ENCODE data around the gene TLR1. TPM values are rescaled to one million over a fixed set of nuclear protein-coding genes. Genes with fewer than 3 reads are reported as not detected.

Gene TLR1
- total RNA-seq, 3 donors from 2014 or later (not counting 1 experiment from before 2014, with no cell fraction given) = 25.6 to 51.5 (median 30.0) TPM

DNA sequence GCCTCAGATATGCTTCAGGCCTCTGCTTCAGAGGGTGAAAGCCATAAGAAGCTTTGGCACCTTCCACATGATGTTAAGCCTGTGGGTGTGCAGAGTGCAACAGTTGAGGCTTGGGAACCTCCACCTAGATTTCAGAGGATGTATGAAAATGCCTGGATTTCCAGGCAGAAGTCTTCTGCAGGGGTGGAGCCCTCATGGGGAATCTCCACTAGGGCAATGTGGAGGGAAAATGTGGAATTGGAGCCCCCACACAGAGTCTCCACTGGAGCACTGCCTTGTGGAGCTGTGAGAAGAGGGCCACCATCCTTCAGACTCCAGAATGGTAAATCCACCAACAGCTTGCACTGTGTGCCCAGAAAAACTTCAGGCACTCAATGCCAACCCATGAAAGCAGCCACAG lies 57.0 kb downstream of the TLR1 start:
- Histone ChIP-seq H3K27ac (ENCODE audit: low read length) (no peak overlapping the region), H3K9me3 (ENCODE audit: control insufficient read depth, insufficient read depth, low read length) (peaks cover 15% of the 10 kb centered on the region), H3K27me3 (ENCODE audit: control insufficient read depth, insufficient read depth, low read length) (no peaks in the 10 kb centered on the region), H3K36me3 (ENCODE audit: control insufficient read depth, insufficient read depth, low read length) (no peaks in the 10 kb centered on the region), H3K4me3 (ENCODE audit: low read length) (no peak overlapping the region), H3K4me1 (ENCODE audit: control insufficient read depth, insufficient read depth, low read length) (peaks cover 11% of the 10 kb centered on the region)
- intact Hi-C loops (cut with micrococcal nuclease) = no loop called here
- DNase-seq (no peak), ATAC-seq (no peak)
- Mint-ChIP-seq H3K27ac (no peak overlapping the region), H3K4me3 (no peak overlapping the region), H3K36me3 (no peaks in the 10 kb centered on the region), H3K27me3 (ENCODE audit: low read depth in 2 of 2) (peaks cover 0 to 2% of the 10 kb centered on the region in 2 donors), H3K4me1 (peaks cover 6 to 11% of the 10 kb centered on the region in 2 donors), H3K9me3 (peaks cover 4% of the 10 kb centered on the region in 2 donors)
- TF ChIP-seq, protein P1, sequence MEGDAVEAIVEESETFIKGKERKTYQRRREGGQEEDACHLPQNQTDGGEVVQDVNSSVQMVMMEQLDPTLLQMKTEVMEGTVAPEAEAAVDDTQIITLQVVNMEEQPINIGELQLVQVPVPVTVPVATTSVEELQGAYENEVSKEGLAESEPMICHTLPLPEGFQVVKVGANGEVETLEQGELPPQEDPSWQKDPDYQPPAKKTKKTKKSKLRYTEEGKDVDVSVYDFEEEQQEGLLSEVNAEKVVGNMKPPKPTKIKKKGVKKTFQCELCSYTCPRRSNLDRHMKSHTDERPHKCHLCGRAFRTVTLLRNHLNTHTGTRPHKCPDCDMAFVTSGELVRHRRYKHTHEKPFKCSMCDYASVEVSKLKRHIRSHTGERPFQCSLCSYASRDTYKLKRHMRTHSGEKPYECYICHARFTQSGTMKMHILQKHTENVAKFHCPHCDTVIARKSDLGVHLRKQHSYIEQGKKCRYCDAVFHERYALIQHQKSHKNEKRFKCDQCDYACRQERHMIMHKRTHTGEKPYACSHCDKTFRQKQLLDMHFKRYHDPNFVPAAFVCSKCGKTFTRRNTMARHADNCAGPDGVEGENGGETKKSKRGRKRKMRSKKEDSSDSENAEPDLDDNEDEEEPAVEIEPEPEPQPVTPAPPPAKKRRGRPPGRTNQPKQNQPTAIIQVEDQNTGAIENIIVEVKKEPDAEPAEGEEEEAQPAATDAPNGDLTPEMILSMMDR (IDR thresholded peaks at IDR 0.05) = no peak

Other genes with a start within 250 kb of the TLR1 start
- 100 to 1,000 TPM; 109 to 114 (median 112) TPM for gene KLF3, start 140.6 kb downstream of the TLR1 start, total RNA-seq
- under 1 TPM; 0.31 to 0.63 (median 0.59) TPM for gene TLR10, start 21.8 kb downstream of the TLR1 start, total RNA-seq
- gene TLR6, start 52.0 kb upstream of the TLR1 start, total RNA-seq = 1 to 10 TPM; 6.3 to 9.8 (median 6.8) TPM
- gene FAM114A1, start 63.0 kb upstream of the TLR1 start, total RNA-seq = under 1 TPM in 2 of 3 donors, not detected in 1; 0.31 to 0.70 TPM
- 10 to 100 TPM; 13.8 to 22.3 (median 16.8) TPM for gene TMEM156, start 227.6 kb upstream of the TLR1 start, total RNA-seq

All from natural killer cell (primary cell).